DMS153 treated with DMSO at 0.1 percent for 48 hours (cell line): ENCODE results near the gene GAPDH.
"Not testable (repeated sequence)": the region's sequence is repeated elsewhere in the genome, so short reads cannot be mapped to it uniquely, and the experiment has no call there.

ENCODE experiments used
- DNase-seq: peaks from one replicate; lab custom pipeline; 2025; ENCODE audit not compliant: unreplicated experiment; lab: John Stamatoyannopoulos, UW

Gene GAPDH

DNA sequence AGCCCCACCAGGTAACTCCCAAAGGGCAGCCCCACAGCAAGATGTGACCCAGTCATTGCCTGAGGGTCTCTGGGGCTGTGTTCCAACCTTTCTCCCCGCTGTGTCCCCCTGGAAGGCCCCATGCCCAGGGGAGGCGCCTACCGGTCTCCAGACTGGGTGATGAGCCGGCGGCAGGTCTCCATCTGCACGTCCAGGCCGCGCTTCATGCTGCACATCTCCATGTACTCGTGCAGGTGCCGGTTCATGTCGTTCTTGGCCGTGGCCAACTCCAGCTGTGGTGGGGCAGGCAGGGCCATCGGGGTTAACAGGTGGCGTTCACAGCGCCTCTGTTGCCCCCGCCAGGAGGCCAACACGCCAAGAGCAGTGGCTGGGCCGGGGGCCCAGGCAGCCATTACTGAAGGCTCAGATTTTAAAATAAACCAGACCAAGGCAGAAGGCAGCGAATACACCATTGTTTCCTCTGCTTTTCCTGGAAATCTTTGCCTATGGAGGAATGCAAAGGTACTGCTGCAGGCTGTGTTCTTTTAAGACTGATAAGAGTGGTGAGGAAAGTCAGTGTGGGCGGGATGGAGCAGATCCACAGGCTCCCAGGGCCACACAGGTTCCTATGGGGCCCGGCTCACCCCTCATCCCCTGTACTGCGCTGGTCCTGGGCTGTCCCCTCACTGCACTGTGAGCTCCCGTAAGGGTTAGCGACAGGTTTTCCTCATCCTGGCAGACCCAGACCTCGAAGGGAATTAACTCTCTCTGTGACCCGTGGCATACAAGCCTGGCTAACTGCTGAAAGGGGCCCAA, 7.3 kb downstream of the GAPDH start:
- DNase-seq: no peak

DNA sequence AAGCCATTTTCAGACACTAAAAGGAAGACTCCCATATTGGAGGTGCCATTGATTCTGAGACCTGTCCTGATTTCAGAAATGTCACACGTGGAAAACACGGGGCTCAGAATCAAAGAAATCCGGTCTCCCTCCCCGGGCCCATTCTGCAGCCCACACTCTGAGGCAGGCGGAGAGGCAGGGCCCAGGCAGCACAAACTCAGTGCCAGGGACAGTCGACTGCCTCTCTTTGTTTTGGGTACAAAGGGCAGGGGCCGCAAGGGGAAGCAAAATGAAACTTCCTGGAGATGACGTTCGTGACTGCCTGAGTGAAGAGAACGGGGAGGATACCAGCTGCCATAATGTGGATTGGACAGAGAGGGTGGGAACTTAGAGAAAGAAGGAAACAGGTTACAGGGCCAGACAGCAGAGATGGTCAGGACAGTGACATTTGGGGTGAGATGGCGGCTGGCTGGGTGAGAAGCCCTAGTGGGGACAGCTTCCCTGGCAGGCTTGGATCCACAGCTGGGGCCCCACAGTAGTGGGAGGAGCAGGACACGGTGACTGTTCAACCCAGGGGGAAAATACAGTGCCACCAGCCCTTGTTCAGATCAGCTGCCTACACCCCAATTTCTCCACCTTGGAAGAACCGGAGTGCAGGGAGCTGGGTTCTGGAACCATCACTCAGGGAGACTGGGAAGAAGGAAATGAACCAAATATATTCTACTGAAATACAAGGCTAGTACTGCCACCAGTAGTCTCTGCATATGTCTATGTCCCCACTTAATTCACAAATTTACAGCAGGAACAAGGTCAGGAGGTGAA, 8.1 kb downstream of the GAPDH start:
- DNase-seq: no peak

DNA sequence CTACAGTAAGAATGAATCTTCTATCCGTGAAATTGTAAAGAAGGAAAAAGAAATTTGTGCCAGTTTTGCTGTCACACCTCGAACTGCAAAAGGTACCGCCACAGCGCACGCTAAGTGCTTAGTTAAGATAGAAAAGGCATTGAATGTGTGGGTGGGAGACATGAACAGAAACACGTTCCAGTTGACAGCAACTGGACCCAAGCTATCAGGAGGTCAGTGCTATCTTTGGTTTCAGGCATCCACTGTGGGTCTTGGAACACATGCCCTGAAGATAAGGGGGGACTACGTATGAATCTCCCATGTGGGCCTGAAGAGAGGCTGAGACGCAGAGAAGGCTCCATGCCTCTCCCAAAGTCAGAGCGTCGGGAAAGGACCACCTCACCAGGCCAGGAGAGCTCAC, 11.7 kb downstream of the GAPDH start:
- no peak for DNase-seq

DNA sequence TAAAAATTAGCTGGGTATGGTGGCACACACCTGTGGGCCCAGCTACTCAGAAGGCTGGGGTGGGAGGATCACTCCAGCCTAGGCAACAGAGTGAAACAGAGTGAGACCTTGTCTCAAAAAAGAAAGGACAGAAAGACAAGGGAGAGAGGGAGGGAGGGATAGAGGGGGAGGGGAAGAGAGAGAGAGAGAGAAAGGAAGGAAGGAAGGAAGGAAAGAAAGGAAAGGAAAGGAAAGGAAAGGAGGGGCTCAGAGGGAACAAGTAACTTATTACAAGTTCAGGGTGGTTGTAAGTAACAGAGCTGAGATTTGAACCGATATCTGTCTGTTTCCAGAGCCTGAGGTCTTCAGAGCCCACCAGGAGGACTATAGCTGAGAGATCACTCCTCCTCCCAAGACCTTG, 13.2 kb downstream of the GAPDH start:
- DNase-seq: no peak

DNA sequence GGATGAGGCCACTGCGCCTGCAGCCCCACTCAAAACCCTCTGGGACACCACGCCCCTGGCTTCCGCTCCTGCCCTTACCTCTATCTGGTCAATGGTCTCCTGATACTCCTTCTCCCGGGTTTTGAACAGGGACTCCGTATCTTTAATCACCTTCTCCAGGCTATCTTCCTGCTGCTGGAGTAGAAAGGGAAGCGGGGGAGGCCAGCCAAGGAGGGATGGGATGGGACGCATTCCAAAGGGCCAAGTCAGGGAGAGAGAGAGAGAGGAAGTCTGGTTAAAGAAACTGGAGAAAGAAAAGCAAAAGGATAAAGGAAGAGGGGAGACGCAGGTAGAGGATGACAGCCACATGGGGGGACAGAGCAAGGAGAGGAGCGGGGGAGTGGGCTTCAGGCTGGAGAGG, 13.7 kb downstream of the GAPDH start:
- no peak for DNase-seq

DNA sequence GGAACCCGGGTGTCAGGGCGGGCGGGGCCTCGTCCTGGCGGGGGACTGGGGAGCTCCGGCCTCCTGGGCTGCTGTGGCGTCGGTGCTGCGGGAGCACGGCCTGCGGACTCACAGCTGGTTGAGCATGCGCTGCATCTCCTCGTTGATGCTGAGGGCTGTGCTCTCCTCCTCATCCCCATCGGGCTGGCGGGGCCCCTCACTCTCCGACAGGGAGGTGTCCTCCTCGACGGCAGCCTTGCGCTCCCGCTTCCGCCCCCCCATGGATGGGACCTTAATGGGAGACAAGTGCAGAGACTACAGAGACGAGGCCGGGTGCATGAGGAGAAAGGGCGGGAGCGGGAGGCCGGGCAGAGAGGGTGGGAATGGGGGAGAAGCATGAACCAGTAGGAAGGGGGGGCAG, 14.2 kb downstream of the GAPDH start:
- DNase-seq: no peak

DNA sequence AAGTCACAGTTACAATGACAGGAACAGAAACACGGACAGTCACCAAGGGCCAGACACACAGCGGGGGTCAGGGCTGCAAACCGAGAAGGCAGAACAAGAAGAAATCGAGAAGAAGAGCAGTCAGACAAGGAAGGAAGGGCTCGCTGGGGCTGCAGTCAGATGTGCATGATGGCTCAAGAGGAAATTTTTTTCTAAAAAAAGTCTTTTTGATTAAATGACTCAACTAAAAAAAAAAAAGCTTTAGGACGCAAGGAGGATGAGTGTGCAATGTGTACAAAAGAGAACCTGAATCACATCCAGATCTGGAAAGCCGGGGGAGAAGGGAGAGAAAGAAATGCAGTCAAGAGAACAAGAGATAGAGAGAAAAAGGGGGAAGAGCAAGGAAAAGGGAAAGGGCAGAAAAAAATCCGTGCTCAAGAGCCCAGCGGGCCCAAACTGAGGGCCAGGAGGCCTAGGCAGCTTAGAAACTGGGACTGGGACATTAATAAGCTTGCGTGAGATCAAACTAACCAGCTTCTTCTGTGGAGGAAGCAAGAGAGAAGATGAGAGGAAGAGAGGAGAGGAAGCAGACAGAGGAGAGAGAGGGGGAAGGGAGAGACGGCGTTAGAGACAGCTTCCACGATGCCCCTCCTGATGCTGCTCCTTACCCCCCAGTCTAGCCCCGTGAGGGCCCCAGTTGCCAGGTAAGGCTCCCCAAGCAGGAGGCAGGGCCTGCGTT, 14.8 kb downstream of the GAPDH start:
- no peak for DNase-seq

DNA sequence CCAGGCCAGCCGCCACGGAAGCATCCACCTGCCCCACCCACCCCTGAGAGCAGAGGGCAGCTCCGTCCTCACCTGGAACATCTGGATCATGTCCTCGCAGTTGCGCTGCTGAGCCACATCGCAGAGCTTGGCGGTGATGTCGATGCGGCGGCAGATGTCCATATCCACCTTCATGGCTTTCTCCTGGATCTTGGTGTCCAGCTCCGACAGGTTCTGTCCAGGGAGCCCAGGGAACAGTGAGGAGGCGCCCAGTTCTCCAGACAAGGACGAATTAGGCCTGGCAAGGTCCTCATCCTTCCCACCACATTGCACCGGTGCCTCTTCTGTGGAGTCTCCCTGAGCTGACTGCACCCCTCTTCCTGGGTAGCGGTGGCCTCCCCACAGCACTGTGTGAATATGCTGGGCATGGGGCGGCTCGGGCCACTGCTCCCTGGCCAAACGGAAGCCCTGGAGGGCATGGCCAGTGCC, 15.4 kb downstream of the GAPDH start:
- no peak for DNase-seq

DNA sequence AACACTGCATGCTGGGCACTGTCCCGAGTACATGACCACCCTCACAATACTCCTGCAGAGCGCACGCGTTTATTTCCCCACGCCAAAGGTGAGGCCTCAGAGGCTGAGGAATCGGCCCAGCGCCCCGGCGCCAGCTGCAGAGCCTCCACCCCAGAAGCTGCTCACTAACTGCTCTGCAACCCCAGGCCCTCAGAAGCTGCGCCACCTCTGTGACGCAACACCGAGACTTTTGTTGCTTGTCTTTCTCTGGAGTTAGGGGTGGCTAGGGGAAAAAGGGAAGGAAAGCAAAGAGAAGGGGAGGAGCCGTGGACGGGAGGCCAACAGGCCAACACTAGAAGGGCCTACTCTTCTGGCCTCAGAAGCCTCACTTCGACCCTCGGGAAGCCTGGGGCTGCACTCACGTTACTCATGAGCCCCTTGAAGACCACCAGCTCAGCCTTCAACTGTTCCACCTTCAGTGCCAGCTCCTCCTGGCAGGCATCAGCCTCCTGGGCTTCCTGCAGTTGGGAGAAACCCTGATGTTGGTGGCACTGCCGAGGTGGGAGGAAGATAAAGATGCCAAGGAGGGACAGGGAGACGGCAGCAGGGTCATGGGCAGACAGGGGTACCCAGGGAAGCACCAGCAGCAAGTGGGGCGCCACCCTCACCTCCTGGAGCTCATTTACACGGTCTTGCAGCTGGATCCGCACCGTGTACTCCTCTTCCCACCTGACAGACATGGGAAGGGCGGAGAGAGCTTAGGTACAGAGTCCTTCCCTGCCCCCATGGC, 16.2 kb downstream of the GAPDH start:
- no peak for DNase-seq

DNA sequence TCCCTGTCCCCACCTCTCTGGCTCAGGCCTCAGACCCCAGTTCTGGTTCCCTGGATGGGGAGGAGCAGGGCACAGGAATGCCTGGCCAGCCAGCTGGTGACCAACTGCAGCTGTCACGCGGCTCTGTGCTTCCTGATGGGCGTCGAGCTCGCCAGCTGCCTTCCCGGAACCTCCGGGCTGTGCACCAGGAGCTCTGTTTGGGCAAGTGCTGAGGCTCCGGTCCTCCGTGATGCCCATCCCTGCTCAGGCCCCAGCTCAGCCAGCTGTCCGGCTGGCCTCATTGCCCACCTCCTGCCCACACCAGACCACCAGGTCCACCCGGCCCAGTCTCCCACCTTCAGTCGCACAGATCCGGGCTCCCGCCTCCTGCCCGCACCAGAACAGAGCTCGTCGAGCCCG, 16.7 kb downstream of the GAPDH start:
- DNase-seq: no peak

DNA sequence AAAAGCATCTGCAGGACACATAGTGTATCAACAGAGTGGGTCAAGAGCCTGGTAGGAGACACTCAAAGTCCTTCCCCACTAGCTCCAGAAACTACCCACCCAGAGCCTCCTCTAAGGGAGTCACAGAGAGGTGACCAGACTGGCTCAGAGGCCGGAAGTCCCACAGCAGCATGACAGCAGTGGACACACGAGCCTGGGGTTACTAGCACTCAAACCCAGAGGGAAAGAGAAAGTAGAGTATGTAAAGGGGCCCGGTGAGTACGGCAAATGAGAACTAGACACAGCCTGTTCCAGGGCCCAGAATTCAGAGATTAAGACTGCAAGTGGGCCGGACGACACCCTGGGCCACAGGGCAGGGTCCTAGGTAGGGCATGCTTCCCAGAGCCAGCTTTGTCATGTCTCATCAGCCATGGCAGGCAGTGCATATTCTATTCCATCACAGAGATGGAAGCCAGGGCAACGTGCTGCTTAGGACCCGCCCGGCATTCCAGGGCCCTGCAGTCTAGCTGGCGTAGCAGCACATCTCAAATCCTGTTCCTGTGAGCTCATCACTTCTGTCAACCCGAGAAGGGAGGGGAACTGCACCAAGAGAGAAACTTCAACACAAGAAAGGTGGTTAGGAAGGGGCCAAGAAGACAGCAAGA, 17.3 kb downstream of the GAPDH start:
- no peak for DNase-seq

DNA sequence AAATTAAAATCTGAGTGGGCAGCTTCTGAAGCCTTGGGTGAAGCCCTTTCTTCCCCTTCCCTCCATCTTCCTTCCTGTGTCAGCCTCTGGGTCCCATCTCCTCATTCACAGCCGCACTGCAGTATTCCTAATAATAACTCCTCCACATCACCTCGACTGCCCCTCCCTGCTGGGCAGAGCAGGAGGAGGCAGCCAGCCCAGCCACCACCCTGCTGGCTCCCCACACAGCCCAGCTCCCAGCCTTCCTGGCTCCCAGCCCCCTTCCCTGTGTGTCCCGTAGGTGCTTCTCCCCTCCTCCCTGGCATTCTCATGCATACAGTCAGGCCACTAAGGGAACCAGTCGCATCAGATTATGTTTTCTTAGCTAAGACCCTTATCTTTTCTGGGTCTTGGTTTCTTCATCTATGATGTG, 17.8 kb downstream of the GAPDH start:
- no peak for DNase-seq

DNA sequence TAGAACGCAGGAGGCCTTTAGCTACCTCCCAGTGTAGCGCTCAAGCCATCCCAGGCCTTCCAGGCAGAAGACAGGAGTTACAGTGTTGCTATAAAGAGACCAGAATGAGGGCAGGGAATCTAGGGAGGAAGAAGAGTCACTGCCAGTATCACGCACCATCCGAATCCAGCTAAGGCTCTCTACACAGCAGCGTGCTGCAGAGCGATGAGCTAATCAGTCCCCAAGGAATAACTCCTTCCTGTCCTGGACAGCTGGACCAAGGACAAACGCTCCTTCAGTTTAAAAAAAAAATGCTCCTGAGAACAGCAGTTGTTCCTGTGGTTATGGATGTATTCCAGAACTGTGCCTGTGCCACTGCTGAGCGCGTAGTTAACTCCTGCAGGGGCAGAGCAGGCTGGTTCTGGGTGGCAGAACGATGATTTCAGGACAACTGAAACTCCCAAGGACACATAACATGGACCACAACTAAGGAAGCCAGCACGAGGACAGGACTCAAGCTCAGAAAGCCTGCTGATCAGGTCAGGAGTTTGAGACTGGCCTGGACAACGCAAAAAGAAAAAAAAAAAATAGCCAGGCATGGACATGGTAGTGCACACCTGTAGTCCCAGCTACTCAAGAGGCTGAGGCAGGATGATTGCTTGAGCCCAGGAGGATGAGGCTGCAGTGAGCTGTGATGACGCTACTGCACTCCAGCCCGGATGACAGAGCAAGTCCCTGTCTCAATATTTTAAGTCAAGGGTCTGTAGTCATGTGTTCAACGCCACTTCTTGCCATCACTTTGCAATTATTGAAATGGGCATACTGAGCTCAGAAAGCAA, 18.9 kb downstream of the GAPDH start:
- no peak for DNase-seq

DNA sequence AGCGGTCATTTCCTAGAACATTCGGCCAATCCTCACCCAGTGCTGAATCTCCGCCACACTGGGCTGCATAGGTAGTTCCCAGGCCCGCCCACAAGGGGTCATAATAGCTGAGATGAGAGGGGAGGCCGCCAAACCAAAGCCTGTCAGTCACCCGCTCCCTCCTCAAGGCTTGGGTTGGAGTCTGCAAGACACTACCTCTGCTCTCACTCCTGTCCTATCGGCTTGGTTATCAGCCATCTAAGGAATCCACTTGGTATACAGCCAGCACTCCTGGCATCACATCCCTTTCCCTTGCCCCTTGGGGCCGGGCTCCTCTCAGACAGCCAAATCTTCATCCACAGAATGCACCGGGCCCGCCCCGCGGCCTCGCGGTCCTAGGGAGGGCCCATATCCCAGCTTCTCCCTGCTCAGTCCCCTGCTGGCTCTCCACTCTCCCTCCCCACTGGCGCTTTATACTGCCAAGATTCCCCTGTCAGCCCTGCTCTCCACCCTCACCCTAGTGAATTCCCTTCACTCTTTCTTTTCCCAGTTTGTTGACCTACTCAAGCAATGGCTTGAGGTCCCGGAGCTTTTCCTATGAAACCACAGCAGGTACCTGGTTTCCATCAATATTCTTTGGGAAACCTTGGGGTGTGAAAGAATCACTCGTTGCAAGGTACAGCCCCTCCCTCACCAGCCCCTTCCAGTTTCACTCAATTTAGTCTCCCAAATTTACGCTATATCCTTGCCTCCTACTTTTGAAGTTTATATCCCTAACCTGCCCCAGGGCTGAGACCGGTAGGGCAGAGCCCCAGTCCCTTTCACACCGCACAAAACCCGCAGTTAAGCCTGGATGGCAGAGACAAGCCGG, 20.1 kb downstream of the GAPDH start:
- no peak for DNase-seq

DNA sequence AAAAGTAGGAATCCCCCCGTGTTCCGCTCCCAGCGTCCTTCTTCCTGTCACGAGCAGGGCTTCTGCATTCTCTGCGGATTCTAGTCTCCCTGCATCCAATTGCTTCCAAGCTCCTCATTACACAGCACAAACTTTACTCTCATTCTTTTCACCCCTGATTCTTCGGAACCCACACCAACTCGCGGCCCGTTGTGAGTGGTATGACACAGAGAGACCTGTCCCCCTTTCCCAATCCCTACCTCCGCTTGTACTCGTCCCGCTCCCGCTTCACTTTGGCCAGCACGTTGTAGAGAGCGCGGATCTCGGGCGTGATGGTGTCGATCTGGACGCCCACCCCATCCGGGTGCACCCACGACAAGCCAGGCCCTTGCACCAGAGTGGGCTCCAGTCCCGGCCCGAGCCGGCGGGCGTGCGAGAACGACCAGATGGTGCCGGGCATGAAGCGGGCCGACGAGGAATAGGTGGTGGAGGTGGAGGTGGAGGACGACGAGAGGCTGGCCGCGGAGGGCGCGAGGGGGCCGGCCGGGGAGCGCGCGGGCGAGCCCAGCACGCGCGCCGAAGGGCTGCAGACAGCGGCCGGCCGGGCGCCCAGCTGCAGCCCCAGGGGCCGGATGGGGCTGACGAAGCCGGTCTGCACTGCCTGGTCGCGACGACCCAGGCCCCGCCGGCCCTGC, 20.8 kb downstream of the GAPDH start:
- DNase-seq: no peak

DNA sequence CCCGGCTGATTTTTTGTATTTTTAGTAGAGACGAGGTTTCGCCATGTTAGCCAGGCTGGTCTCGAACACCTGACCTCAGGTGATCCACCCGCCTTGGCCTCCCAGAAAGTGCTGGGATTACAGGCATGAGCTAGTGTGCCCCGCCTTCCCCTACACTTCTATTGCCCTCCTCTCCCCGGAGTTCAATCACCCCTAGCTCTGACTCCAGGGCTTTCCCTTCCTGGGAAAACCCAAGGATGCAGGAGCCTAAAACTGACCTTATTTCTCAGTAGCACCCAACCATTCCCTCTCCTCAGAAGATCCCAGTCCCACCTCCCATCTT, 22.1 kb downstream of the GAPDH start:
- DNase-seq: not testable (repeated sequence)

DNA sequence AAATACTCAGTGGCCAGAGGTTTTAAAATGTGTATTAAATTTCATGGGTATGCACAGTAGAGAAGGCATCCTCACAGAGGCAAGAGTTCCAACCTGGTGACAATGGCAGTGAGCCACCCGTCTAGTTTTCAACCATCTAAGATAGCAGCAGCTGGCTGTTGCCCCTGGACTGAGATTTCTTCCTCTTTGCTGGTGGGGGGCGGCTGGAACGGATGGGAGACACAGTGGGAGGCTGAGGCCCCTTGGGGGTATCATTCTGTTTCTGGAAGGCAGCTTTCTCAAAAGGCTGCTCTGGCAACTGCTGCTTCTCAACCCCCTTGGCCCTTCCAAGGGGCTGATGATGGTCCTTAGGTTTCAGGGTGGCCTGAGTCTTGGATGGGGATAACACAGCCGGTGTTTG, 22.5 kb downstream of the GAPDH start:
- no peak for DNase-seq

DNA sequence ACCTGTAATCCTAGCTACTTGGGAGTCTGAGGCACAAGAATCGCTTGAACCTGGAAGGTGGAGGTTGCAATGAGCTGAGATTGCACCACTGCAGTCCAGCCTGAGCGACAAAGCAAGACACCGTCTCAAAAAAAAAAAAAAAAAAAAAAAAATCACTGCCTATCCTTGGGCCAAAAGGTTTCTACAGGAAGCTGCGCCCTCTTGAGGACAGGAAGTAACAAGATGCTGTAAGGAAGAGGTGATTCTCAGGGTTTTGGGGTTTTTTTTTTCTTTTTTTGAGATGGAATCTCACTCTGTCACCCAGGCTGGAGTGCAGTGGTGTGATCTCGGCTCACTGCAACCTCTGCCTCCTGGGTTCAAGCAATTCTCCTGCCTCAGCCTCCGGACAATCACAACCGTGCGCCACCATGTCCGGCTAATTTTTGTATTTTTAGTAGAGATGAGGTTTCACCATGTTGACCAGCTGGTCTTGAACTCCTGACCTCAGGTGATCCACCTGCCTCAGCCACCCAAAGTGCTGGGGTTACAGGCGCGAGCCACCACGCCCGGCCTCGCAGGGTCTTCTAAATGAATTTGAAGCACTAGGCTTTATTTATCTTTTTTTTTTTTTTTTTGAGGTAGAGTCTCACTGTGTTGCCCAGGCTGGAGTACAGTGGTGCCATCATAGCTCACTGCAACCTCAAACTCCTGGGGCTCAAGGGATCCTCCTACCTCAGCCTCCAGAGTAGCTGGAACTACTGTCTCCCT, 23.9 kb downstream of the GAPDH start:
- DNase-seq: not testable (repeated sequence)
